HG02623 (cell line): Measurements from ENCODE around the gene JAKMIP1.

Experiments used
- ATAC-seq: cut with Tn5 transposase; IDR thresholded peaks from one replicate; pipeline ENCODE4 v1.9.1; 2021; ENCODE audit warnings: moderate library complexity; ENCODE audit not compliant: unreplicated experiment

Gene JAKMIP1

DNA sequence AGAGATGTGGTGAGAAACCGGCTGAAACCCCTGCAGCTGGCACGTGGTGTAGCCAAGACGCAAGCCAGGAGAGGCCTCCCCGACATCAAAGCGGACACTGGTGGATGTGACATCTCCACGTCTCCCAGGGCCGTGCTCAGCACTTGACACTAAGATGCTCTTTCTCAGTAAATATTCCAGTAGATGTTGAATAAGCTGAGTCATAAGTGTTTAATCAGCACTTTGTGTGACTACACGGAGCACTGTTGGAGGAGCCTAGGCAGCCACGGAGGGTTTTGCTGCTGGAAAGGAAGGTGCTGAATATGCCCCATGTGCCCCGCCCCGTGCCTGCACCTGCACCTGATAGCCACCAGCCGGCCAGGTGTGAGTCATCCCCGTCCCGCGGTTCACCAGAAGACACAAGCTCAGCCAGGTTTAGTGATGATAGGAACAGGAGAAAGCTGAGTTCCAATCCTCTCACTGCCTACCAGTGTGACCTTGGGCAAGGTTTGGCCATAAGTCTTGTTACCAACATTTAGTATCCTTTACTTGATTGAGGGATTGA is 153.1 kb downstream of the JAKMIP1 start:
- ATAC-seq, result no peak

DNA sequence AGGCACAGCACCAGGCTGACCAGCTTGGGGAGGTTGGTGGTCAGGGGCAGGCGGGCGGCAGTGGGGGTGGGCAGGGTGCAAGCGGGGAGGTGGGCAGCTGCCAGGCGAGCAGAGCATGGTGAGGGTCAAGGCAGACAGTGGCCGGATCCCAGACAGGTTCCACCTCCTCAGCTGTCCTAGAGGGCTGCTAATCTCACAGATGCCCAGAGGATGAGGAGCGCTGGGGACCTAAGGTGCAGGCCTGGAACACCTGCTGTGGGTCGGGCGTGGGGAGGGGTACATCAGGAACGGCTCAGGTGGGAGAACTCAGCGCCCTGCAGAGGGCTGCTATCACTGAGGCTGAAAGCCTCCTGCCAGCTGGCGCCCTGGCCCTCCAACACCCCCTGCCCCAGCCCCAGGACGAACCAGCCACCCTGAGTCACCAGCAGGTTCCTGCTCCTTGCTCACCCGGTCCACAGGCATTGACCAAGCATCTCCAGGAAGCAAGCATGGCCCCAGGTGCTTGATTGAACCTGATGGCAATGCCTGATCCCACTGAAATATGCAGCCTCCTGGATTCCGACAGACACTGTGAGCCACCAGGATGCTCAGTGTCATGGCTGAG is 153.7 kb downstream of the JAKMIP1 start:
- ATAC-seq, result no peak

DNA sequence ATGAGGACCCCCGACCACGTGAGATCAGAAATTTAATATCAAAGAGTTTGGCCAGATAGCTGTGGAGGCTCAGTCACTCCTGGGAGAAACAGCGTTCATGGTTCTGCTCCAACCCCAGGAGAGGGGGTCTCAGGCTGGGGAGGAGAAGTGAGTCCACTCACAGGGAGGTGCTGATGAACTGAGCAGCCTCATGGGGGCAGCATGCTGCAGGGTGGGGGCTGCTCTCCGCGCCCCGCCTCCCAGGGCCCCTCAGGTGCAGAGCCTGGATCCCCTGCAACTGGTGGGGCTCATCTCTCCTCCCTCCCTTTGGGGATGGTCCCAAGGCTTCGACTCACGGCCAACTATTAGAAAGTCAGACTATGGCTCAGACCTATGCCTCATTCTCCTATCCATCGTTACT is 155.5 kb downstream of the JAKMIP1 start:
- ATAC-seq, result no peak

- no peak for ATAC-seq
These were observed 156.1 kb downstream of the JAKMIP1 start for GRCh38 chr4:6044276-6044675.

GRCh38 chr4:6043843-6044242 is 156.5 kb downstream of the JAKMIP1 start:
- no peak for ATAC-seq

DNA sequence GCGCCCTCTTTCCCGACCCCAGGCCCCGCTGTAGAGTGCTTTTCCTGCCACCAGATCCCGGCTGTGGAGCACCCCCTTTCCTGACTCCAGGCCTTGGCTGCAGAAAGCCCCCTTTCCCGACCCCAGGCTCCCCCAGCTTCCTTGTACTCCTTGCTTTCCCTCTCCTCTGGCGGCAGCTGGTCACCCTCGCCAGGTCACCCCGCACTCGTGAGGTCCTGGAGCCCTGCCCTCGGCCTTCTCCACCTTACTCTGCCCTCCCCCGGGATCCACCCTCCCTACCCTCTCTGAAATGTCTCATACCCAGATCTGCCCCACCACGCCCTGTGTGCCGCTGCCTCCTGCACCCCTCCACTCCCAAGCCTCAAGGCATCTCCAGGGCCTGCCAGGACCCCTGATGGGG is 157.2 kb downstream of the JAKMIP1 start:
- no peak for ATAC-seq

- ATAC-seq, result no peak
These were observed 157.9 kb downstream of the JAKMIP1 start for GRCh38 chr4:6042293-6043063.

DNA sequence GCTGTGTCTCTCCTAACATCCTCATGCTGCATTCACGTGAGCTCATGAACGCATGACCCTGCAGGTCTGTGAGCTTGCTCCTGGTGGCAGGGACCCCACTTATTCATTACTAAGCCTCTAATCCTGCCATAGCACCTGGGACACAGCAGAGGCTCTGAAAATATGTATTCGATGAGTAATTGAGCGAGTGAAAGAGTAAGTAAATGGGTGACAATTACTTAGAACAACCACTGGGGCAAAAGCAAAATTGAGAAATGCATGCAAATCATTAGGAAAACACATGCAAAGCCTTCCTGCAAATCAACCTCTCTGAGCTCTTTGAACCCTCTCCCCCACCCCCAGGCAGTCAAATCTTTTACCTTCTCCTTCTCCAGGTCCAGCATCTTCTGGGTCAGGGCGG is 158.5 kb downstream of the JAKMIP1 start:
- no peak for ATAC-seq

GRCh38 chr4:6038711-6039110 is 161.6 kb downstream of the JAKMIP1 start:
- no peak for ATAC-seq

DNA sequence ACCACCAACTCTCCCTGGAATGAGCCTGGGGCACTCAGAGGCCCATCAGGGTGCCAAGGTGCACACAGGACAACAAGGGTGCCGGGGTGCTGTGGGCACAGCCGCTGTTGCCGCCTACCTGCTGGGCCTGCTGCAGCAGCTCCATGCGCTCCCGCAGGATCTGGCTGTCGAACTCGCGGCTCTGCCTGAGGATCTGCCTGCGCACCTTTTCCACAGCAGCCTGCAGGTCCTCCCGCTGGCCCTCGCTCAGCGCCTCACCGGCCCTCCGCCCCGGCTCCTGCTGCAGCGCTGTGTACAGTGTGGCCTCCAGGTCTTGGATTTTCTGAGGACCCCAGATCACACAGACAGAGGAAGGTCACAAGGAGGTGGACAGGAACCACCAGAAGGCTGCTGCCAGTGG is 164.6 kb downstream of the JAKMIP1 start:
- ATAC-seq, result no peak

GRCh38 chr4:6033381-6033780 is 167.0 kb downstream of the JAKMIP1 start:
- no peak for ATAC-seq

- no peak for ATAC-seq
These were observed 167.8 kb downstream of the JAKMIP1 start for GRCh38 chr4:6032249-6033244.

- ATAC-seq, result no peak
These were observed 168.5 kb downstream of the JAKMIP1 start for GRCh38 chr4:6031846-6032245.

DNA sequence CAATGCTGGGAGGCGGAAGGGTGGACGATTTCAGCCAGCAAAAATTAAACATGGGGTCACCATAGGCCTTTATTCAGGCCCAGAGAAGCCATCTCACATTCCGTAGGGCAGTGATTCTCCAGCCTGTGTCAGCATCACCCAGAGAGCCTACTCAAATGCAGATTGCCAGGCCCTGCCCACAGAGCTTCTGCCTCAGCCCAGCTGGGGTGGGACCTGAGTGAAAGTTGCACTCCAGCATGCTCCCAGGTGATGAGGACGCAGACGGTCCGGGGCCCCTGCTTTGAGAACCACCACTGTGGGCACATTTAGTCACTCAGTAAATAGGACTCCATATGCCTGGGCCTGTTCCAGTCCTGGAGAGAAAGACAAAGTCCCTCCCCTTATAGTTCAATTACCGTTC is 169.7 kb downstream of the JAKMIP1 start:
- no peak for ATAC-seq

GRCh38 chr4:6029254-6029653 is 171.1 kb downstream of the JAKMIP1 start:
- no peak for ATAC-seq

DNA sequence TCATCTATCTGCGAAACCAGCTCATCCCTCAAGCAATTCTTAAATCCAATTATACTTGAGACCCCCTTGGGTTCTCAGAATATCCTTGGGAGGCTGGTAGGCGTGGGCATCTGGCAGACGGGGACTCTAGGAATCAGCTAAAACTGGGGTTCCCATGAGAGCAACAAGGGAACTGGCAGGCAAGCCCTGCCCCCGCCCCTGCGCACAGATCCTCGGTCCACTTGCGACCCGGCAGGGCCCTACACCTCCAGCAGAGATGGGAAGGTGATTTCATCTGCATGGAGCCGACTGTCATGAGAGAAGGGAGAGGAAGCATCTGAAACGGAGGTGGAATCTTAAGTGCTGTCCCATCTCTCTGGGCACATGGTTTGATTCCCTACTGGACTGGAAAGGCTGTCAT is 172.2 kb downstream of the JAKMIP1 start:
- no peak for ATAC-seq

GRCh38 chr4:6027392-6027791 is 173.0 kb downstream of the JAKMIP1 start:
- ATAC-seq, result no peak

DNA sequence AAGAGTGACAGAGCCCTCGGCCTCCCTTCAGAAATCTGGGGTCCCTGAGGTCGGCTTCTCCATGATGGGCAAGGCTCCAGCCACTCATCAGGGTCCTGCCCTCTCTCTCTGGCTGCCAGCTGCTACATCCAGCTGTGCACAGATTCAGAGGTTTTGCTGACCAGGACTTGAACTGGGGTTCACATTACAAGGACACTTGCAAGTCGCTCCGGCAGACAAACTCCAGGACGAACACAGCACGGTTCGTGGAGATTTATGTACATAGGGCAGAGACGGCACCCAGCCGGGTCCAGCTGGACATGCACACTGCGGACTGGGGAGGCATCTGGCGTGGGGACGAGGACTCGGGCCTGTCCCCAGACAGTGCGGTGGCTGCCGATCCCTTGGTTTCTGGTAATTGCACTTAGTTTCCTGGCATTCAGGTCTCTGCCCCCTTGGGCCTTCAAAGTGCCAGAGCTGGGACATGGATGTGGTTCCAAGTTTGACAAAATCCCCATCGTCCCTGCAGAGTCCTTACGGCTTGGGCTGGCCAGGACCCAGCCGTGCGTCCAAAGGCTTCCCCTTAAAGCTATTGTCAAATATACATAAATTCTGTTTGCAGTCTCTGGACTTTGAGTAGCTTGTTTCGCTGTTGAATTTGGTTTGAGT is 175.9 kb downstream of the JAKMIP1 start:
- ATAC-seq, result no peak

DNA sequence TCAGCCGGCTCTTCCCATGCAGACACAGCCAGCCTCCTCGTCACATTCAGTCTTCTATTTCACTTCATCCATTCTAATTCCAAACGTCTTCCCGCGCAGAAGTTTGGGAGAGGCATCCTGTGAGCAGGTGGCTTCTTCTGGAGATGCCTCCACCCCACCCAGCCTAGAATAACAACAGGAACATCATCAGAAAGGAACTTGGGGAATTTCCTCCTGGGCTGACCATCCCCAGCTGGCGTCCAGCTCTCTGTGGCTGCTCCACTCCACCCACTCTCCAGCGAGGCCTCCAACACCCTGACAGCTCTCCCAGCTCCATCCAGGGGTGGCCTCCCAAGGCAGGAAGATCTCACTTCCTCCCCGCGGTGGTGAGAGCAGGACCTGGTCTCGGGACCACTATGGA is 176.6 kb downstream of the JAKMIP1 start:
- no peak for ATAC-seq

DNA sequence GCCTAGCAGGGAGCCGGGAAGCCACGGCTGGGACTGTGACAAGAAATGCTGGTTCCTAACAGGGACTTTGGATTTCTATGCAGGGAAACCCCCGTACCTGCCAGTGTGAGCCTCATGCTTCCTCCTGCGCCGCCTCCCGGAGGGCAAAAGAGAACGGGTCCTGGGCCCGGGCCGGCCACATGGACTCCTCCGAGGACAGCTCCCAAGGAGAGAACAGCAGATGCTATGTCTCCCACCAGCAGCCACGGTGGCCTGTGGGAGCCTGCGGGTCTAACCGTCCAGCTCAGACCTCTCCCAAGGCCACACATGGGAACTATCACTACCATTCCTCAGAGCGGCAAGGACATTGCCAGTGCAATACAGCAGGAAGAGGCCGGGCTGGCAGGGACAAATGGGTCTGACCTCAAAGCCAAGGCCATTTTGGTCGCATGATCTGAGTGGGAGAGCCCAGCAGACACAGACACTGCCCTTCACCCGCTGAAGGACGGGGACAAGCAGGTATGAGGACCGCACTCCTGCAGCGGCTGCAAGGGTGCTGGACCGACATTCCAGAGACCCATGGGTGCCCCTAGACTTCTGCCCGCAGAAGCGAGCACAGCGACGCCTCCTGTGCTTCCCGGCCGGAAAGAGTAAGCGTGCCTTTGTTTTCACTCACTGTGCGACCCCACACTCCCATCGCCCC is 177.6 kb downstream of the JAKMIP1 start:
- ATAC-seq, result no peak
